ENCODE measurements around the gene RTN4R. TPM values are rescaled to one million over a fixed set of nuclear protein-coding genes. Genes with fewer than 3 reads are reported as not detected.

Gene RTN4R
- total RNA-seq, 2 donors from 2014 or later, result 12.8 to 17.7 TPM

- Histone ChIP-seq H3K36me3 (ENCODE audit: control insufficient read depth, insufficient read depth, low read length) (no peaks in the 10 kb centered on the region), H3K4me1 (ENCODE audit: control insufficient read depth, insufficient read depth, low read length) (peaks cover 3% of the 10 kb centered on the region), H3K27ac (ENCODE audit: low read depth, low read length) (no peak overlapping the region), H3K4me3 (ENCODE audit: low read length) (no peak overlapping the region), H3K9ac (ENCODE audit: extremely low read depth, low read length, poor library complexity, severe bottlenecking) (no peak overlapping the region), H3K27me3 (ENCODE audit: control insufficient read depth, insufficient read depth, low read length, poor library complexity, severe bottlenecking) (no peaks in the 10 kb centered on the region), H3K9me3 (ENCODE audit: control insufficient read depth, low read length) (no peaks in the 10 kb centered on the region)
- peaks cover 4% of the 10 kb centered on the region for H3K9me3 Mint-ChIP-seq
- DNase-seq, result no peak
- TF ChIP-seq CTCF (conservative IDR thresholded peaks at IDR 0.05), result no peak
- H3K4me1 Mint-ChIP-seq, result no peaks in the 10 kb centered on the region
- H3K4me3 Mint-ChIP-seq, result no peak overlapping the region
- WGBS, 2 experiments (ENCODE audit: insufficient coverage in 1 of 2, insufficient read length in 1 of 2), result 90 to 91% methylated on average over 15 to 23 of the region's 23 CpGs
- H3K27ac Mint-ChIP-seq, result no peak overlapping the region
- no peaks in the 10 kb centered on the region for H3K27me3 Mint-ChIP-seq (ENCODE audit: insufficient read depth)
- H3K36me3 Mint-ChIP-seq (ENCODE audit: low read depth), result no peaks in the 10 kb centered on the region
Measured at GRCh38 chr22:20228055-20228938, 39.8 kb downstream of the RTN4R start.

GRCh38 chr22:20227363-20227762 lies 40.8 kb downstream of the RTN4R start:
- Mint-ChIP-seq H3K4me3 (no peak overlapping the region), H3K9me3 (peaks cover 4% of the 10 kb centered on the region), H3K27me3 (ENCODE audit: insufficient read depth) (no peaks in the 10 kb centered on the region), H3K4me1 (no peaks in the 10 kb centered on the region), H3K36me3 (ENCODE audit: low read depth) (no peaks in the 10 kb centered on the region), H3K27ac (no peak overlapping the region)
- DNase-seq, result no peak
- TF ChIP-seq CTCF (conservative IDR thresholded peaks at IDR 0.05), result no peak
- no peak overlapping the region for H3K9ac ChIP-seq (ENCODE audit: extremely low read depth, low read length, poor library complexity, severe bottlenecking)
- H3K4me3 ChIP-seq (ENCODE audit: low read length), result no peak overlapping the region
- H3K27ac ChIP-seq (ENCODE audit: low read depth, low read length), result no peak overlapping the region
- H3K36me3 ChIP-seq (ENCODE audit: control insufficient read depth, insufficient read depth, low read length), result no peaks in the 10 kb centered on the region
- no peaks in the 10 kb centered on the region for H3K9me3 ChIP-seq (ENCODE audit: control insufficient read depth, low read length)
- no peaks in the 10 kb centered on the region for H3K27me3 ChIP-seq (ENCODE audit: control insufficient read depth, insufficient read depth, low read length, poor library complexity, severe bottlenecking)
- WGBS, 2 experiments (ENCODE audit: insufficient coverage in 1 of 2, insufficient read length in 1 of 2), result 91 to 100% methylated on average over 1 to 7 of the region's 7 CpGs
- H3K4me1 ChIP-seq (ENCODE audit: control insufficient read depth, insufficient read depth, low read length), result peaks cover 3% of the 10 kb centered on the region

GRCh38 chr22:20226760-20227350 lies 41.3 kb downstream of the RTN4R start:
- DNase-seq, result no peak
- whole genome bisulfite sequencing, 2 experiments (ENCODE audit: insufficient coverage in 1 of 2, insufficient read length in 1 of 2), result 91% methylated on average over 14 to 17 of the region's 17 CpGs
- peaks cover 4% of the 10 kb centered on the region for H3K9me3 Mint-ChIP-seq
- H3K27ac Mint-ChIP-seq, result no peak overlapping the region
- Histone ChIP-seq H3K4me3 (ENCODE audit: low read length) (no peak overlapping the region), H3K27ac (ENCODE audit: low read depth, low read length) (no peak overlapping the region), H3K9me3 (ENCODE audit: control insufficient read depth, low read length) (no peaks in the 10 kb centered on the region), H3K4me1 (ENCODE audit: control insufficient read depth, insufficient read depth, low read length) (no peaks in the 10 kb centered on the region), H3K36me3 (ENCODE audit: control insufficient read depth, insufficient read depth, low read length) (no peaks in the 10 kb centered on the region), H3K27me3 (ENCODE audit: control insufficient read depth, insufficient read depth, low read length, poor library complexity, severe bottlenecking) (no peaks in the 10 kb centered on the region), H3K9ac (ENCODE audit: extremely low read depth, low read length, poor library complexity, severe bottlenecking) (no peak overlapping the region)
- no peaks in the 10 kb centered on the region for H3K27me3 Mint-ChIP-seq (ENCODE audit: insufficient read depth)
- no peaks in the 10 kb centered on the region for H3K36me3 Mint-ChIP-seq (ENCODE audit: low read depth)
- H3K4me1 Mint-ChIP-seq, result no peaks in the 10 kb centered on the region
- no peak for TF ChIP-seq CTCF (conservative IDR thresholded peaks at IDR 0.05)
- H3K4me3 Mint-ChIP-seq, result no peak overlapping the region
